Activated naive CD8-positive, alpha-beta T cell treated with anti-CD3 and anti-CD28 coated beads for 36 hours (primary cell): Measurements from ENCODE around the gene S100A2. TPM values are rescaled to one million over a fixed set of nuclear protein-coding genes. Genes with fewer than 3 reads are reported as not detected.

Experiments
- DNase-seq: peaks from one replicate; pipeline ENCODE4 v3.0.0; 2021
- H3K27ac Mint-ChIP-seq: one replicate; pipeline ENCODE4 v1.8.0; 2022; ENCODE audit warnings: mild to moderate bottlenecking, moderate library complexity, mixed read lengths
- H3K27me3 Mint-ChIP-seq: one replicate; pipeline ENCODE4 v1.8.0; 2022; ENCODE audit warnings: mild to moderate bottlenecking, mixed read lengths
- H3K36me3 Mint-ChIP-seq: one replicate; pipeline ENCODE4 v1.8.0; 2021; ENCODE audit warnings: mild to moderate bottlenecking, mixed read lengths
- H3K4me1 Mint-ChIP-seq: one replicate; pipeline ENCODE4 v1.8.0; 2021; ENCODE audit warnings: mixed read lengths
- H3K4me3 Mint-ChIP-seq: one replicate; pipeline ENCODE4 v1.8.0; 2022; ENCODE audit warnings: mild to moderate bottlenecking, moderate library complexity, mixed read lengths
- H3K9me3 Mint-ChIP-seq: one replicate; pipeline ENCODE4 v1.8.0; 2022; ENCODE audit warnings: mixed read lengths
- total RNA-seq, 2 experiments: library from RNA; stranded (reverse); gene quantifications; one replicate each; pipeline ENCODE4 v1.2.3, GENCODE V29; 2021

S100A2 gene
- under 1 TPM in 1 of 2 experiments, not detected in 1; 0.60 TPM for total RNA-seq

DNA sequence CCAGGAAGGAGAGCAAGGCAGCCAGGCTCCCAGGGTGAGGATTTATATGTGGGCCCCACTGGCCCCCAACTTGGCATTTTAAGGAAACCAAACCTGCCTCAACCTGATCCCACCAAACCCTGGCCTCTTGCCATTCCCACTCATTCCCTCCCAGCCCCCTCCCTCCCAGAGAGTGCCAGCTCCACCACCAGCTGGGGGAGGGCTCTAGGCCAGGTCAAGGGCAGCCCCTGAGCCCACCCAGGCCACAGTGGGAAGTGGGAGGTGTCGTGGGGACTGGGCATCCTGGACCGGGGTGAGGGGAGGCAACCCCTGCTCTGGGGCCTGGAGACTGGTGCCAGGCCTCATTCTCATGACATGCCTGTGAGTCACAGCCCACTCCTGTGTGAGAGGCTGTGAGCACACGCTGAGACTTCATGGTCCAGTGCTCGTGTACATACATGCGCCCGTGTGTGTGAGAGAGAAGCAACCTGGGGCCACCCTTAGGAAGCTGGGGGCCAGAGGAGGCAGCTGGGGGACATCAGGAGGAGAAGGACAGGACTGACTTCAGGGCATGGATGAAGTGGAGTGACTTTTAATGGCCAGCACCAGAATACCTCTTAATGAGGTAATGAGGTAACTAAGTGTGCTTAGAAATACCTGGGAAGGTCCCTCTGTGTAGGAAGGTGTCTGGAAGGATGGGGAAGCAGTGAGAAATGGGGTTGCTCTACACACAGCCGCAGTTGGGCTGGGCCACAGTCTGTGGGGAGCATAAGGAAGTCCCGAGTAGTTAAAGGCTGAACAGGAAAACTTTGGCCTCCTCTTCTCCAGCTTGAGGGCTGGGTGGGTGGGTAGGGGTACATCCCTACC lies at the start of gene S100A2:
Gene S100A2, minus strand, starts transcription at position 316 of the 846 bp plus-strand sequence. CDS start 1,967 bp downstream, outside the sequence.
- DNase-seq = peak; percentile 49

GRCh38 chr1:153615406-153615805 lies 49.8 kb upstream of the S100A2 start:
- H3K9me3 Mint-ChIP-seq = no peaks in the 10 kb centered on the region
- peaks cover 2% of the 10 kb centered on the region for H3K4me1 Mint-ChIP-seq
- no peak overlapping the region for H3K4me3 Mint-ChIP-seq
- no peaks in the 10 kb centered on the region for H3K27me3 Mint-ChIP-seq
- H3K27ac Mint-ChIP-seq = no peak overlapping the region
- no peak for DNase-seq
- H3K36me3 Mint-ChIP-seq = no peaks in the 10 kb centered on the region

More for the DNA sequence above, at the start of gene S100A2:
- Mint-ChIP-seq H3K9me3 (no peaks in the 10 kb centered on the region), H3K4me3 (peak within 1 kb of the TSS; percentile 68), H3K4me1 (peaks cover 33% of the 10 kb centered on the region), H3K27me3 (peaks cover 4% of the 10 kb centered on the region), H3K36me3 (no peaks in the 10 kb centered on the region), H3K27ac (peak within 1 kb of the TSS; percentile 91)

- no peak overlapping the region for H3K27ac Mint-ChIP-seq
- no peaks in the 10 kb centered on the region for H3K36me3 Mint-ChIP-seq
- no peaks in the 10 kb centered on the region for H3K27me3 Mint-ChIP-seq
- H3K4me3 Mint-ChIP-seq = no peak overlapping the region
- DNase-seq = no peak
- H3K4me1 Mint-ChIP-seq = peaks cover 2% of the 10 kb centered on the region
- no peaks in the 10 kb centered on the region for H3K9me3 Mint-ChIP-seq
Observed at GRCh38 chr1:153614906-153615305, 49.3 kb upstream of the S100A2 start.

GRCh38 chr1:153614189-153614900 lies 48.7 kb upstream of the S100A2 start:
- no peak overlapping the region for H3K27ac Mint-ChIP-seq
- no peak for DNase-seq
- no peaks in the 10 kb centered on the region for H3K9me3 Mint-ChIP-seq
- H3K4me1 Mint-ChIP-seq = peaks cover 2% of the 10 kb centered on the region
- no peaks in the 10 kb centered on the region for H3K27me3 Mint-ChIP-seq
- no peaks in the 10 kb centered on the region for H3K36me3 Mint-ChIP-seq
- no peak overlapping the region for H3K4me3 Mint-ChIP-seq

GRCh38 chr1:153613406-153613805 lies 47.8 kb upstream of the S100A2 start:
- H3K27me3 Mint-ChIP-seq = no peaks in the 10 kb centered on the region
- no peak overlapping the region for H3K4me3 Mint-ChIP-seq
- no peaks in the 10 kb centered on the region for H3K9me3 Mint-ChIP-seq
- no peaks in the 10 kb centered on the region for H3K36me3 Mint-ChIP-seq
- no peak overlapping the region for H3K27ac Mint-ChIP-seq
- peaks cover 2% of the 10 kb centered on the region for H3K4me1 Mint-ChIP-seq
- DNase-seq = no peak

DNA sequence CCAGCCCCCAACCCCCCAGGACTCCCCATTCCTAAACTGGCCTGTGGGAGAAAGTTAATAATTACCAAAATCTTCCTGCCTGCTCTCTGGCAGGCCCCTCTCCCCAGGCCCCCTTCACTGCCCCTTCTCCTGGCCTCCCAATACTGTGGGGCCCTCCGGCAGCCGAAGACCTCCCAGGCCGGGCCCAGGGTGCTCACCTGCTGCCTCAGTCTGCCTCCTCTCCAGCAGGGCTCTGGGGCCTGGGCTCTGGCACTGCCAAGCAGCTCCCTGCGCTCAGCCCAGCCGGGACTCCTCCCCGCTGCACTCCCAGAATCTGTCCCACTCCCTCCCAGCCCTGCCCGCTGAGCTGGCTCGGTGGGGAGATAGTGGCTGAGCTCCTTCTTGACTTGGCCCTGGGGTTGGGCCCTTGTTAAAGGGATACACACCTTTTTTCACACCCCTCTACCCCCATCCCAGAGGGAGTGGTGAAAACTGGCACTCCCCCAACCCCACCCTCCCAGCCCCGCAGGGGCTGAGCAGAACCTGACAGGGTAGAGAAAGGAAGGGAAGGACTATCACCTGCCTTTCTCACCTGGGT lies 47.2 kb upstream of the S100A2 start, which contains the start of gene S100A16:
Gene S100A16, minus strand, starts transcription at position 383 of the 577 bp plus-strand sequence. CDS start 4,986 bp downstream, outside the sequence.
- no peak for DNase-seq
- no peaks in the 10 kb centered on the region for H3K36me3 Mint-ChIP-seq
- no peaks in the 10 kb centered on the region for H3K9me3 Mint-ChIP-seq
- peaks cover 2% of the 10 kb centered on the region for H3K4me1 Mint-ChIP-seq
- H3K4me3 Mint-ChIP-seq = no peak within 1 kb of the TSS
- H3K27me3 Mint-ChIP-seq = no peaks in the 10 kb centered on the region
- no peak within 1 kb of the TSS for H3K27ac Mint-ChIP-seq

- no peak overlapping the region for H3K4me3 Mint-ChIP-seq
- H3K4me1 Mint-ChIP-seq = peaks cover 2% of the 10 kb centered on the region
- no peaks in the 10 kb centered on the region for H3K9me3 Mint-ChIP-seq
- no peaks in the 10 kb centered on the region for H3K36me3 Mint-ChIP-seq
- H3K27ac Mint-ChIP-seq = no peak overlapping the region
- no peaks in the 10 kb centered on the region for H3K27me3 Mint-ChIP-seq
- no peak for DNase-seq
Observed at GRCh38 chr1:153612111-153612754, 46.6 kb upstream of the S100A2 start.

GRCh38 chr1:153611356-153611755 lies 45.7 kb upstream of the S100A2 start:
- Mint-ChIP-seq H3K36me3 (no peaks in the 10 kb centered on the region), H3K27ac (no peak overlapping the region), H3K4me3 (no peak overlapping the region), H3K9me3 (no peaks in the 10 kb centered on the region), H3K4me1 (peaks cover 2% of the 10 kb centered on the region), H3K27me3 (no peaks in the 10 kb centered on the region)
- no peak for DNase-seq

DNA sequence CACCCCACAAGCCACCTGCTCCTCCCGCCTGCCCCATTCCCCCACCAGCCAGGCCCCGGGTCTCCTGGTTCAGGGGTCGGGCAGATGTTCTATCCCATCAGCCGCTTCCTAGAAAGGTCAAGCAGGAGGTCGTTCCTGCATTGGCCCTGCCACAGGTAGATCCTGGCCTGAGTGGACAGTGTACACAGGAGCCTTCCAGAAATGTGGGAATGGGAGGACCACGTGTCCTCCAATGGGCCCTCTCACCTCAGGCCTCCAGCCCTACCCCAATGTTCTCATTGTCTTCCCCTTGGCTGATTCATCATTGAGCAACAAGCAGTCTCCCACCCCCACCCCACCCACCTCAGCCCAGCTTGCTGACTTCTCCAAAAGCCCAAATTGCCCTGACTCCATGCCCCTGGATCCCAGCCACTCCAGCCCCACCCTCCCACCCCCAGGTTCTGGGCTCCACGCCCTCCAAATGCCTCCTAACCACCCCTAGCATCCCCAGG lies 45.2 kb upstream of the S100A2 start:
- no peak overlapping the region for H3K4me3 Mint-ChIP-seq
- H3K4me1 Mint-ChIP-seq = no peaks in the 10 kb centered on the region
- no peak for DNase-seq
- H3K36me3 Mint-ChIP-seq = no peaks in the 10 kb centered on the region
- no peaks in the 10 kb centered on the region for H3K27me3 Mint-ChIP-seq
- H3K9me3 Mint-ChIP-seq = no peaks in the 10 kb centered on the region
- no peak overlapping the region for H3K27ac Mint-ChIP-seq

DNA sequence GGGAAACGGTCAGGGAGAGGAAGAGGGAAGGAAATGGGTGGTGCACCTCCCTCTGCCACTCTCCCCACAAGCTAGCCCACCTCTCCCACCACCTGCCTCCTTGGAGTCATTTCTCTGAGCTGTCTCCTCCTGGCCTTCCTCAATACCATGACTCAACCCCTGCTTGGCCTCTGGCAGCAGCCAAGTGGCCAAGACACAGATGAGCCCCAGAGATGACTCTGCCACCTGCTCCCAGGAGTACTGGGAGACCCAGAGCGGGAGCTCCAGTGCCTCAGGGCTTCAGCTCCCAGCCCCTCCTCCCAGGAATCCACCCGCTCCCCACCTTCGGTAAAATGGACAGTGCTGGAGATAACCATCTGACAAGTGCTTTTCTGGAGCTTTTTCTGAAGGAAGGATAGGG lies 44.7 kb upstream of the S100A2 start:
- H3K27me3 Mint-ChIP-seq = no peaks in the 10 kb centered on the region
- H3K4me3 Mint-ChIP-seq = no peak overlapping the region
- no peaks in the 10 kb centered on the region for H3K9me3 Mint-ChIP-seq
- no peak for DNase-seq
- H3K27ac Mint-ChIP-seq = no peak overlapping the region
- no peaks in the 10 kb centered on the region for H3K4me1 Mint-ChIP-seq
- H3K36me3 Mint-ChIP-seq = no peaks in the 10 kb centered on the region

DNA sequence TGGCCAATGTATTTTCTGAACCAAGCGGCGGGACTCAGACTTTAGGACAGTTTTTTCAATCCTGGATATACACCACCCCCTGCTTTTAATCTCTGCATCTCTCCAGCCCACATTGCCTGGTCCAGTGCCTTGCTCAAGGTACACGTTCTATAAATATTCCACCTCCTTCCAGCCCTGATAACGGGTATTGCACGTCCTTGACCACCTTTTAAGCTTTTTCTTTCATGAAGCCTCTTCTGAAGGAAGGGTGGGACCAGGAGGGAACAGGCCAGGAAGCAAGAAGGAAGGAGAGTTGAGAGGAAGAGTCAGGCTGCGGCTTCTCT lies 43.9 kb upstream of the S100A2 start:
- no peaks in the 10 kb centered on the region for H3K9me3 Mint-ChIP-seq
- no peaks in the 10 kb centered on the region for H3K27me3 Mint-ChIP-seq
- no peak overlapping the region for H3K4me3 Mint-ChIP-seq
- H3K27ac Mint-ChIP-seq = no peak overlapping the region
- no peaks in the 10 kb centered on the region for H3K36me3 Mint-ChIP-seq
- DNase-seq = no peak
- peaks cover 2% of the 10 kb centered on the region for H3K4me1 Mint-ChIP-seq

DNA sequence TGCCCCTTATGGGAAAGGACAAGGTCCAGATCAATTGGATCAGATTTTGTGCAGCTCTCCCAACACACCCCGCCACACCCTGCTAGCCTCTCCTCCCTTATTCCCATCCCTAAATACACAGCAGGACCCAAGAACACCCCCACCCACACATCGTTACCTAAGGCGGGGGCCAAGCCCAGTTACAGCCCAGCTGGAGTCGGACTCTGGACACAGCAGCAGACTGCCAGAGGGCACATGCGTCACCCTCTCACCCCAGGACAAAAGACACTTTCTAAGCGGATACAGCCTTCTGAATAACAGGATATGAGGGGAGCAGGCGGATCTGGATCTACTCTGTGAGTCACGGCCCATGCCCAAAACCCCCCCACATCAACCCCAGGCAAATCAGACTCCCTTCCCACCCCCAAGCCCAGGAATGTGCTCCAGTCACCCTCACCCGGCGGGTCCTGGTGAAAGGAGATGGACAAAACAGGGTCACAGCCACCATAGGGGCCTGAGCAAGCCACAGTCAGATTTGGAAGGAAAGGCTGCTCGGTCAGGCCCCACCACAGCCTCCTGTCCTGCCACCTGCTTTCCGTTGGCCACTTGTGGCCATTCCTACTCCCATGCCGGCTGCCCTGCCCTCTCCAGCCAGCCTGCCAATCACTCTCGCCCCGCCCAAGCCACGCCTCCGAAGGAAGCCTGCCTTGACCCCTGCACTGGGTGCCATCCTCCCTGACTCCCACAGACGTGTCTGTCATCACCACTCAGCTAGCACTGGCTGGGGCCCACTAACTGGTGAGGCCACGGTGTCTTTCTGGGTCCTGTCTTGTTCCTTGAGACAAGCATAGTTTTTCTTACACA lies 43.3 kb upstream of the S100A2 start:
- peaks cover 2% of the 10 kb centered on the region for H3K4me1 Mint-ChIP-seq
- no peaks in the 10 kb centered on the region for H3K9me3 Mint-ChIP-seq
- H3K36me3 Mint-ChIP-seq = no peaks in the 10 kb centered on the region
- DNase-seq = no peak
- H3K27me3 Mint-ChIP-seq = no peaks in the 10 kb centered on the region
- H3K4me3 Mint-ChIP-seq = no peak overlapping the region
- H3K27ac Mint-ChIP-seq = no peak overlapping the region

DNA sequence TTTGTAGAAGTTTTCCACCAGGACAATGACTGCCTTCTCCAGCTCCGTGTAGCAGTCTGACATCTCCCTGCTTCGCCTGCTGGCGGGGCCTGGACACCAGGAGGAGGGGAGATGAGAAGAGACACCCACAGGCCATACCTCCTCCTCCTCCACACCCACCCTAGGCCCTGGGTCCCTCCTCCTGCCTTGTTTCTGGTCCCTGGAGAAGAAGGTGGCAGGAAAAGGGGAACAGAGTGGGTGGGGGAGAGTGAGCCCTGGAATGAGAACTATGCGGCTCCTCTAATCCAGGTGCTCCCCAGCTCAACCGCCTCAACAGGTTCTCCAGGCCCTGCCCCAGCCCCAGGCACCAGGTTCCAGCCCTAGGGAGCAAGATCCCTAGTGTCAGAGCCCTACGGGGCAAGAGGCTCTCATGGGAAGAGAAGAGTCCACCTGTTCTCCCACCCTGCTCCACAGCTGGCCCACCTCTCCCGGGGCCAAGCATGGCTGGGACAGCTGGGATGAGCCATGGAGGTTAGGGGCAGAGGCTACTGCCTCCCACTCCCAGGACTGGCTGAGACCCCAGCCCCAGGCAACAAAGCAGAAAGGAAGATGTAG lies 42.5 kb upstream of the S100A2 start:
- DNase-seq = no peak
- no peaks in the 10 kb centered on the region for H3K9me3 Mint-ChIP-seq
- peaks cover 2% of the 10 kb centered on the region for H3K4me1 Mint-ChIP-seq
- no peak overlapping the region for H3K27ac Mint-ChIP-seq
- H3K4me3 Mint-ChIP-seq = no peak overlapping the region
- no peaks in the 10 kb centered on the region for H3K36me3 Mint-ChIP-seq
- H3K27me3 Mint-ChIP-seq = no peaks in the 10 kb centered on the region

DNA sequence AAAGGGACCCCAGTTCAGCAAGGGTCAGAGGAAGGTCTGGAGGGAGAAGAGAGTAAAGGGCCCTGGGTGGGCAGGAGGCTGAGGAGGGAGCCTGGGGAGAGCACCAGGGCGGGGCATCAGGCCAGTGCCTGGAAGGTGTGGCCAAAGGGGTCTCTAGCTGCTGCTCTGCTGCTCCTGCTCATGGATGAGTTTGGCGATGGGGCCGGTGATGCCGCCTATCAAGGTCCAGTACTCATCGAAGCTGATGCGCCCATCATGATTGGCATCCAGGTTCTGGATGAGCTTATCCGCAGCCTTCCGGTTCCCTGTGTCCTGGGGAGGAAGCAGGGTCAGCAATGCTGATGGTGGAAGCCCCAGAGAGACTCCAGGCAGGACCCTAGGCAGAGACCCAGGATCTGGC lies 41.7 kb upstream of the S100A2 start:
- Mint-ChIP-seq H3K36me3 (no peaks in the 10 kb centered on the region), H3K27ac (no peak overlapping the region), H3K4me3 (no peak overlapping the region), H3K4me1 (peaks cover 3% of the 10 kb centered on the region), H3K9me3 (no peaks in the 10 kb centered on the region), H3K27me3 (no peaks in the 10 kb centered on the region)
- DNase-seq = no peak
